Activated naive CD8-positive, alpha-beta T cell treated with anti-CD3 and anti-CD28 coated beads for 36 hours (primary cell): ENCODE data around the gene FOXB1. TPM values are rescaled to one million over a fixed set of nuclear protein-coding genes. Genes with fewer than 3 reads are reported as not detected.

Source experiments
- DNase-seq: peaks from one replicate; pipeline ENCODE4 v3.0.0; 2021
- H3K27ac Mint-ChIP-seq: one replicate; pipeline ENCODE4 v1.8.0; 2022; ENCODE audit warnings: mild to moderate bottlenecking, moderate library complexity, mixed read lengths
- H3K27me3 Mint-ChIP-seq: one replicate; pipeline ENCODE4 v1.8.0; 2022; ENCODE audit warnings: mild to moderate bottlenecking, mixed read lengths
- H3K36me3 Mint-ChIP-seq: one replicate; pipeline ENCODE4 v1.8.0; 2021; ENCODE audit warnings: mild to moderate bottlenecking, mixed read lengths
- H3K4me1 Mint-ChIP-seq: one replicate; pipeline ENCODE4 v1.8.0; 2021; ENCODE audit warnings: mixed read lengths
- H3K4me3 Mint-ChIP-seq: one replicate; pipeline ENCODE4 v1.8.0; 2022; ENCODE audit warnings: mild to moderate bottlenecking, moderate library complexity, mixed read lengths
- H3K9me3 Mint-ChIP-seq: one replicate; pipeline ENCODE4 v1.8.0; 2022; ENCODE audit warnings: mixed read lengths
- total RNA-seq, 2 experiments: library from RNA; stranded (reverse); gene quantifications; one replicate each; pipeline ENCODE4 v1.2.3, GENCODE V29; 2021

Gene FOXB1
- total RNA-seq, 2 experiments from 2014 or later, result 0.14 to 0.29 TPM

- no peaks in the 10 kb centered on the region for H3K36me3 Mint-ChIP-seq
- H3K27me3 Mint-ChIP-seq, result peaks cover 18% of the 10 kb centered on the region
- no peak overlapping the region for H3K4me3 Mint-ChIP-seq
These were observed 18.2 kb downstream of the FOXB1 start for GRCh38 chr15:60022379-60022741.

GRCh38 chr15:60026555-60026954, 22.4 kb downstream of the FOXB1 start:
- H3K27me3 Mint-ChIP-seq, result peaks cover 16% of the 10 kb centered on the region
- H3K9me3 Mint-ChIP-seq, result no peaks in the 10 kb centered on the region
- H3K27ac Mint-ChIP-seq, result no peak overlapping the region
- H3K36me3 Mint-ChIP-seq, result no peaks in the 10 kb centered on the region
- peaks cover 4% of the 10 kb centered on the region for H3K4me1 Mint-ChIP-seq
- DNase-seq, result no peak
- no peak overlapping the region for H3K4me3 Mint-ChIP-seq

More at GRCh38 chr15:60022379-60022741, 18.2 kb downstream of the FOXB1 start:
- Mint-ChIP-seq H3K27ac (no peak overlapping the region), H3K9me3 (peaks cover 5% of the 10 kb centered on the region), H3K4me1 (peaks cover 27% of the 10 kb centered on the region)
- DNase-seq, result no peak

GRCh38 chr15:60035344-60035743, 31.2 kb downstream of the FOXB1 start:
- Mint-ChIP-seq H3K4me3 (no peak overlapping the region), H3K27me3 (no peaks in the 10 kb centered on the region), H3K4me1 (no peaks in the 10 kb centered on the region), H3K36me3 (no peaks in the 10 kb centered on the region), H3K9me3 (no peaks in the 10 kb centered on the region), H3K27ac (no peak overlapping the region)
- DNase-seq, result no peak

GRCh38 chr15:60039316-60039715, 35.2 kb downstream of the FOXB1 start:
- no peak overlapping the region for H3K4me3 Mint-ChIP-seq
- peaks cover 4% of the 10 kb centered on the region for H3K4me1 Mint-ChIP-seq
- no peaks in the 10 kb centered on the region for H3K27me3 Mint-ChIP-seq
- no peak overlapping the region for H3K27ac Mint-ChIP-seq
- H3K36me3 Mint-ChIP-seq, result no peaks in the 10 kb centered on the region
- DNase-seq, result no peak
- no peaks in the 10 kb centered on the region for H3K9me3 Mint-ChIP-seq

- H3K27ac Mint-ChIP-seq, result peak overlapping the region; percentile 14
- no peaks in the 10 kb centered on the region for H3K9me3 Mint-ChIP-seq
- peaks cover 2% of the 10 kb centered on the region for H3K36me3 Mint-ChIP-seq
- H3K27me3 Mint-ChIP-seq, result no peaks in the 10 kb centered on the region
- no peak for DNase-seq
- no peak overlapping the region for H3K4me3 Mint-ChIP-seq
- H3K4me1 Mint-ChIP-seq, result peaks cover 17% of the 10 kb centered on the region
These were observed 39.8 kb downstream of the FOXB1 start for GRCh38 chr15:60043744-60044435.

- Mint-ChIP-seq H3K4me1 (peaks cover 17% of the 10 kb centered on the region), H3K4me3 (peak overlapping the region; percentile 7), H3K27ac (peak overlapping the region; percentile 62), H3K27me3 (no peaks in the 10 kb centered on the region), H3K36me3 (peaks cover 2% of the 10 kb centered on the region), H3K9me3 (peaks cover 7% of the 10 kb centered on the region)
- DNase-seq, result peak; percentile 29
These were observed 40.6 kb downstream of the FOXB1 start for GRCh38 chr15:60044636-60045270.

GRCh38 chr15:60047701-60048100, 43.6 kb downstream of the FOXB1 start:
- H3K27me3 Mint-ChIP-seq, result no peaks in the 10 kb centered on the region
- H3K27ac Mint-ChIP-seq, result no peak overlapping the region
- no peak for DNase-seq
- peaks cover 17% of the 10 kb centered on the region for H3K4me1 Mint-ChIP-seq
- H3K9me3 Mint-ChIP-seq, result peaks cover 15% of the 10 kb centered on the region
- no peak overlapping the region for H3K4me3 Mint-ChIP-seq
- H3K36me3 Mint-ChIP-seq, result peaks cover 3% of the 10 kb centered on the region

- H3K4me3 Mint-ChIP-seq, result no peak overlapping the region
- H3K36me3 Mint-ChIP-seq, result peaks cover 3% of the 10 kb centered on the region
- peaks cover 15% of the 10 kb centered on the region for H3K9me3 Mint-ChIP-seq
- H3K4me1 Mint-ChIP-seq, result peaks cover 7% of the 10 kb centered on the region
- peaks cover 5% of the 10 kb centered on the region for H3K27me3 Mint-ChIP-seq
- no peak for DNase-seq
- no peak overlapping the region for H3K27ac Mint-ChIP-seq
These were observed 45.8 kb downstream of the FOXB1 start for GRCh38 chr15:60049948-60050347.

GRCh38 chr15:60052796-60053195, 48.7 kb downstream of the FOXB1 start:
- H3K27me3 Mint-ChIP-seq, result peaks cover 12% of the 10 kb centered on the region
- H3K36me3 Mint-ChIP-seq, result peaks cover 1% of the 10 kb centered on the region
- no peak for DNase-seq
- no peaks in the 10 kb centered on the region for H3K4me1 Mint-ChIP-seq
- no peak overlapping the region for H3K27ac Mint-ChIP-seq
- no peak overlapping the region for H3K4me3 Mint-ChIP-seq
- peaks cover 15% of the 10 kb centered on the region for H3K9me3 Mint-ChIP-seq

- Mint-ChIP-seq H3K4me3 (no peak overlapping the region), H3K27me3 (peaks cover 12% of the 10 kb centered on the region), H3K27ac (no peak overlapping the region), H3K36me3 (peaks cover 1% of the 10 kb centered on the region), H3K4me1 (no peaks in the 10 kb centered on the region), H3K9me3 (peaks cover 11% of the 10 kb centered on the region)
- no peak for DNase-seq
These were observed 50.4 kb downstream of the FOXB1 start for GRCh38 chr15:60054472-60054871.
